Prostate gland (tissue), 2 donors: ENCODE results near the gene FAM83G. TPM values are rescaled to one million over a fixed set of nuclear protein-coding genes. Genes with fewer than 3 reads are reported as not detected.

Experiments
- DNase-seq: peaks from one replicate; pipeline ENCODE4 v3.0.0-alpha.2; 2019; ENCODE audit warnings: low spot score
- H3K27ac ChIP-seq, 2 donors: fragments of 200-600 bp; sonication (generic); 2 replicates each; pipeline ENCODE4 v1.5.1; 2017 to 2019
- H3K27me3 ChIP-seq: fragments of 200-600 bp; sonication (generic); replicated peaks from 2 replicates; pipeline ENCODE4 v1.5.1; 2019; ENCODE audit not compliant: insufficient read depth
- H3K36me3 ChIP-seq, 2 donors: fragments of 200-600 bp; sonication (generic); 1 replicate in 1 of 2; 2 replicates in 1 of 2; pipeline versions ENCODE4 v1.5.1 to v1.8.1; 2017 to 2019
- H3K4me1 ChIP-seq: fragments of 200-600 bp; sonication (generic); replicated peaks from 2 replicates; pipeline ENCODE4 v1.5.1; 2019
- H3K4me3 ChIP-seq, 2 donors: fragments of 200-600 bp; sonication (generic); 2 replicates each; pipeline ENCODE4 v1.5.1; 2017 to 2019
- H3K9me3 ChIP-seq: fragments of 200-600 bp; sonication (generic); 2 replicates; pipeline ENCODE4 v1.5.1; 2017
- CTCF ChIP-seq, 4 experiments: fragments of 200-600 bp in 2 of 4; fragments of 450-650 bp in 2 of 4; sonication (generic) in 2 of 4; IDR thresholded peaks; 1 replicate in 3 of 4; 2 replicates in 1 of 4; pipeline ENCODE4 v1.5.1; 2016 to 2019; ENCODE audit warnings: antibody characterized with exemption in 4 of 4, mild to moderate bottlenecking in 2 of 4, moderate library complexity in 2 of 4
- POLR2A ChIP-seq: fragments of 450-650 bp; IDR thresholded peaks from one replicate; pipeline ENCODE4 v1.6.1; 2016; ENCODE audit warnings: antibody characterized with exemption, mild to moderate bottlenecking
- POLR2AphosphoS5 ChIP-seq: sonication (generic); formaldehyde crosslinking; IDR thresholded peaks from one replicate; pipeline ENCODE4 v1.6.1; 2017; ENCODE audit warnings: antibody characterized with exemption
- WGBS: methylation state at CpG from one replicate; pipeline ENCODE4 v1.1.5; 2018; 5-methylcytosine and 5-hydroxymethylcytosine counted together
- intact Hi-C: fragments of 100-400 bp; cut with DNase I; formaldehyde crosslinking; loops from one replicate; pipeline ENCODE4 v1.14.2; 2022
- total RNA-seq, 2 donors: library from RNA; depleted of rRNA; stranded (reverse); fragments of >200 nt; gene quantifications; one replicate each; pipeline ENCODE4 v1.1.0, GENCODE V29; 2016

The FAM83G gene
- total RNA-seq, 2 donors from 2014 or later = 7.3 to 9.5 TPM

GRCh38 chr17:19017401-19017800, 12.8 kb upstream of the FAM83G start:
- DNase-seq = no peak
- WGBS = 84% methylated on average over 12 of the region's 12 CpGs
- intact Hi-C loops = no loop called here

GRCh38 chr17:19016881-19017280, 12.3 kb upstream of the FAM83G start:
- WGBS = 76% methylated on average over 7 of the region's 7 CpGs
- no peak for DNase-seq
- H3K36me3 ChIP-seq = no peaks in the 10 kb centered on the region
- no peaks in the 10 kb centered on the region for H3K9me3 ChIP-seq
- H3K4me1 ChIP-seq = no peaks in the 10 kb centered on the region
- intact Hi-C loops = no loop called here
- no peaks in the 10 kb centered on the region for H3K27me3 ChIP-seq
- H3K4me3 ChIP-seq = no peak overlapping the region
- H3K27ac ChIP-seq = no peak overlapping the region
- TF ChIP-seq POLR2AphosphoS5 (no peak), POLR2A (no peak), CTCF (IDR thresholded peaks at IDR 0.05) (no peak)

More at GRCh38 chr17:19017401-19017800, 12.8 kb upstream of the FAM83G start:
- Histone ChIP-seq H3K27ac (no peak overlapping the region), H3K4me3 (no peak overlapping the region), H3K36me3 (no peaks in the 10 kb centered on the region), H3K4me1 (no peaks in the 10 kb centered on the region), H3K9me3 (no peaks in the 10 kb centered on the region), H3K27me3 (no peaks in the 10 kb centered on the region)
- TF ChIP-seq POLR2AphosphoS5 = no peak
- TF ChIP-seq CTCF (IDR thresholded peaks at IDR 0.05) = no peak
- TF ChIP-seq POLR2A = no peak

- Histone ChIP-seq H3K27ac (no peak overlapping the region), H3K4me1 (no peaks in the 10 kb centered on the region), H3K9me3 (no peaks in the 10 kb centered on the region), H3K4me3 (no peak overlapping the region), H3K36me3 (no peaks in the 10 kb centered on the region), H3K27me3 (no peaks in the 10 kb centered on the region)
- intact Hi-C loops = no loop called here
- TF ChIP-seq POLR2AphosphoS5 (no peak), POLR2A (no peak), CTCF (IDR thresholded peaks at IDR 0.05) (no peak)
- WGBS = 56% methylated on average over 8 of the region's 8 CpGs
- no peak for DNase-seq
Observed at GRCh38 chr17:19016297-19016696, 11.7 kb upstream of the FAM83G start.

- no peaks in the 10 kb centered on the region for H3K36me3 ChIP-seq
- no peaks in the 10 kb centered on the region for H3K4me1 ChIP-seq
- 86% methylated on average over 7 of the region's 7 CpGs for WGBS
- no peaks in the 10 kb centered on the region for H3K27me3 ChIP-seq
- intact Hi-C loops = no loop called here
- H3K4me3 ChIP-seq = no peak overlapping the region
- H3K27ac ChIP-seq = no peak overlapping the region
- no peak for DNase-seq
- H3K9me3 ChIP-seq = no peaks in the 10 kb centered on the region
- TF ChIP-seq POLR2A (no peak), POLR2AphosphoS5 (no peak), CTCF (IDR thresholded peaks at IDR 0.05) (no peak)
Observed at GRCh38 chr17:19015428-19015827, 10.9 kb upstream of the FAM83G start.

- Histone ChIP-seq H3K4me1 (no peaks in the 10 kb centered on the region), H3K27ac (no peak overlapping the region), H3K27me3 (no peaks in the 10 kb centered on the region), H3K36me3 (no peaks in the 10 kb centered on the region), H3K4me3 (no peak overlapping the region), H3K9me3 (no peaks in the 10 kb centered on the region)
- intact Hi-C loops = no loop called here
- 85% methylated on average over 29 of the region's 29 CpGs for WGBS
- TF ChIP-seq CTCF (IDR thresholded peaks at IDR 0.05) (no peak), POLR2AphosphoS5 (no peak), POLR2A (no peak)
- DNase-seq = no peak
Observed at GRCh38 chr17:19014628-19015215, 10.2 kb upstream of the FAM83G start.
